Measurements from ENCODE around the gene DCBLD2.

DCBLD2 gene

DNA sequence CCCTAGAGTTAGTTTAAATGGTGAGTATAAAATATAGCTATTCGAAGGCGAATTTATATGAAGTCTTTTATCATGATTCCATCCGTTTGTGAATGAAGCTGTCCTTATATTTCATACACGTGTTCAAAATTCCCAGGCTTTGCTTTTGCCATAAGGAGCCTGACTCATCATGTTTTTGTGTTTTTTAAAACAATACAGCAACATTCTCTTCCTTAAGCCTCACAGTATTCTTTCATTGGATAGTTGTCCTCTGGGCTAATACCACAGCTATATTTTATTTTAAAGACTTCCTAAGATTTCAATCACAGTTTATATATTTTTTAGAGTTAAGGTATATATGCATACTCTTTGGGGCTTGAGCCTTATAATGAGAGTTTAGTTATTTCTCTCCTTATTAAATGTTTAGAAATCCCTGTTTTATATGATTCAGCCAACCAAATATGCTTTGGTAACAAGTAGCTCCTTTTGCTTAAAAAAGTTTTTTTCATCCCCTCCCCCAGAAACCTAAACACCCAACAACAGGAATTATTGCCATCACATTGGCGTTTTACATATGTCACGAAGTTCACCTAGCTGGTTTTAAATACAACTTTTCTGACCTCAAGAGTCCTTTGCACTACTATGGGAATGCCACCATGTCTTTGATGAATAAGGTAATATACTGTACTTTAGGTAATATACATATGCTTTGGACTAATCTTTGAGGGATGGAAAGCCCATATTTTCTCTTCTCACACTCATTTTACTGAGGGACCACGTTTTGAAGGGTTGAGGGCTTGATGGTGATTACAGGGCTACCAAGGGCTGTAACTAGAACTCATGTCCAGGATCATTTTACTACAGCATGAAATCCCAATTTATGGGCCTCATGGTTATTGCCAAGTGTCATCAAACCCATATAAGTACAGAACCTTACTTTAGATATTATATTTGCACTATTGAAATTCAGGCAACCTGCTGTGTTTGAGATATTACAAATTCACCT, 109.9 kb downstream of the DCBLD2 start:
- no peak for DNase-seq

GRCh38 chr3:98788651-98789050, 112.8 kb downstream of the DCBLD2 start:
- no peak for DNase-seq

GRCh38 chr3:98787181-98787580, 114.3 kb downstream of the DCBLD2 start:
- DNase-seq = no peak

GRCh38 chr3:98786364-98787006, 115.0 kb downstream of the DCBLD2 start:
- no peak for DNase-seq

GRCh38 chr3:98784666-98785600, 116.6 kb downstream of the DCBLD2 start:
- DNase-seq = no peak

- peak in 2 of 14 donors; percentile 11 to 17 for DNase-seq
Measured at GRCh38 chr3:98784042-98784441, 117.5 kb downstream of the DCBLD2 start.

GRCh38 chr3:98782824-98783500, 118.5 kb downstream of the DCBLD2 start:
- no peak for DNase-seq

DNA sequence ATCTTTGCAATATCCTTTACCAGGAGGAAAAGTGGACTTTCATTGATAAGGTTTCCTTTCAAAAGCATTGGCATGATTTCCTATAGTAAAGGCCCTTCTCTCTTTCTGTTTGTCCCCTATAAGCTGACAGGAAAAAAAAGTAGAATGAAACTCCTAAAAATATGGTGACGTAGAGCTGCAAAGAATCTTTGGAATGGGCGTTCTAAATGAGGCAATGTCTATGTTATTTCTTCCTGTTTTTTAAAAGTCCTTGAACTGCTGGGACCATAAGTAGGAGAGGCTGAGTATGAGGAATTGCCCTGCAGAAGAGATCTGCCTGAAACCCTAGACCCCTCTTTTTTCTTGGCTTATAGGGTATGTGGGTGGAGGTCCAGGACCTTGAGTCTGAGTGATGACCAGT, 121.2 kb downstream of the DCBLD2 start:
- no peak for DNase-seq

- DNase-seq = peak in 1 of 14 donors; percentile 7
Measured at GRCh38 chr3:98779541-98780335, 121.8 kb downstream of the DCBLD2 start.

GRCh38 chr3:98778852-98779413, 122.6 kb downstream of the DCBLD2 start:
- no peak for DNase-seq

DNA sequence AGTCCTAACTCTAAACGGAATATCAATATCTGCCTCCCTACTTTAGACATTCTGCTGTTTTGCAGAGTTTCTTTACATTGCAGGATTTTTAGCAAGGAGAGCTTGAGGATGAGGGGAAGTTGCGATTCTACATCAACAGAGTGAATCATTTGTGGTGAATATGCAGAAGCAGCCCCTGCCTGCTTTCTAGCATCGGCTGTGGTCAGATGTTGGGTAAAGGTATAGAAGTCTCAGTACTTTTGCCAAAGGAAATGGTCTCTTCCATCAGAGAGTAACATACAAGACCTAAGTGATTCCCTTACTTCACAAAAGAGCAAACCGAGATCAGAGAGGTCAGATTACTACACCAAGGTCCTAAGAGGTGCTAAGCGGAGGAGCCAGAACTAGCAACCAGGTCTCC, 123.1 kb downstream of the DCBLD2 start:
- DNase-seq = no peak

DNA sequence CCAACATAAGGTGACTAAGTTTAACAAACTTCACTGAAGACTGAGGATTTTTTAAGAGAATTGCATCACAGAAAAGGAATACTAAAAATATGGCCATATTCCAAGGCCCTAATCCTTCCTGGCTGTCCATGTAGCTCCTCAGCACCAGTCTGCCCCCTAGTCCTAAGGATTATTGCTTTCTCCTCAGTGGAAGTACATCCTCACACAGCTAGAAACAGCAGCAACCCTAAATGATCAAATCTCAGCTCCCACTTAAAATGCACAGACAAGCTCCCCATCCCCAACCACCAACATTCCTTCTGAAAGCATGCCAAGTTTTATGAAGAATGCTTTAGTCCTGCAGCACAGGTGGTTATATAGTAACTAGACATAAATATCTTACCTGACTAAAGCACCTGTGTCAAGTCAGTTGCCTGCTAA, 123.7 kb downstream of the DCBLD2 start:
- no peak for DNase-seq

- no peak for DNase-seq
Measured at GRCh38 chr3:98777286-98777685, 124.2 kb downstream of the DCBLD2 start.

DNA sequence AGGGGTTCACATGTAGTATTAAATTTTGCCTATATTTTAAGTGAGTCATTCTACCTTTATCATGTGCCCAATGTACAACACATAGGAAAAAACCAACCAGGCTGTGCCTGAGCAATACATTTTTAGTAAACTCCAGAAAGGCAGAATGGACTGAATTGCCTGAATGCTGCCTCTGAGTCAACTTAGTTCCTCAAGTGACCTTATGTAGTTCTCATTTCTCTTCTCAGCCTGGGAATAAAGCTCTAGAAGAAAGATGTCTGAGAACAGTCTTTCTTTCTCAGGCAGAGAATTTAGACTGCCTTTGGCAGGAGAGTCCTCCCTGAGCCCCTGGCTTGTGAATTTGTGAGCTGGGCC, 125.4 kb downstream of the DCBLD2 start:
- no peak for DNase-seq

- no peak for DNase-seq
Measured at GRCh38 chr3:98775459-98776139, 125.9 kb downstream of the DCBLD2 start.

- no peak for DNase-seq
Measured at GRCh38 chr3:98772022-98772421, 129.5 kb downstream of the DCBLD2 start.

DNA sequence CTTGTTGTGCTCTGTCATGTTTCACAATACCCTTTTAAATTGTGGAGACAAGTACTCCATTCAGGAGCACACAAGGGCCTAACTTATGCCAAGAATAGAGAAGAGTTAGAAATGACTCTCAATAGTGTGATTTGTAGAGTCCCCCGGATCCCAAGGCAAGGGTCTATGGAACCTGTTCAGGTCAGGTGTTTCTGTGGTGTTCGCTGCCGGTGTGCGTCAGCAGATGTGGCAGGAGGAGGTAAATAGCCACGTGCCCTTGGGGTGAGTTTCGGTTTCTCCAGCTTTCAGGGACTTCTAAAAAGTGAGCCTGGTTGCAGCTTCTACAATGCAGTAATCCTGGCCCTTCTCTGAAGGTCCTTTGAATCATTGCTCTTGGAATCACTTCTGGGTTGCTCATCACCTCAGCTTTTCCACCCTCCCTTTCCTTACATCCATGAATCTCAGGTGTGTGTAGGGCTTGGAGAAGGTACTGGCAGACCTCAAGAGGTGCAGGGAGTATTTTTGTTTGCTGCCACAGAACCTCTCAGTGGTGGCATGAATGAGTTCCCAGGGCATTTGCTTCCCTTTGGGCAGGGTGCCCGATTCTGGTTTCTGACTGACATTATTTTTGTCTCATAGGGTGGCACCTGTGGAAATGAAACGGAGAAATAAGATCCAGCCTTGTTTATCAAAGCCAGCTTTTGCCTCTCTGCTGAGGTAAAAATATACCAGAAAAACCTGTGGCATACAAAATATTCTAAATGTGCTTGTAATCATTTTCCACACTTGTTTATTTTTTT, 131.0 kb downstream of the DCBLD2 start:
- peak in 12 of 14 donors; percentile 8 to 72 (median 58) for DNase-seq

- DNase-seq = no peak
Measured at GRCh38 chr3:98769448-98769847, 132.0 kb downstream of the DCBLD2 start.

DNA sequence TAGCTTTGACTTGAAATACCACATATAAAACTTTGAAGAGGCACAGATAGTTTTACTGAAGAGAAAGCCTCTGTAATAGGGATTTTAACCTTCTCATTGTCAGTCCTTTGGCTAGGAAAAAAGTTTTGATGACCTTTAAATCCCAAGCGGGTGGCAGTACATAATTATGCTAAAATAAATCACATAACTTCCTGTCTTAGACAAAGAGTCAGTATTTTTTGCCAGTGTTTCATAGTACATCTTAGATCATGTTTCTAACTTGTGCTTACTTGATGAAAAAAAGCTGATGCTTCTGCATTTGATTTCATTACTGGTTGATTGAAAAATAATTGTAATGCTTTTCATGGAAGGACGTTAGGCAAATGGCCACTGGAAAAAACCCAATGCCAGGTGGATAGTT, 132.5 kb downstream of the DCBLD2 start:
- no peak for DNase-seq

Measured in C1 segment of cervical spinal cord (tissue), 14 donors.